NCI-H2227 (cell line): ENCODE data around the gene TMOD4.

ENCODE experiments used
- DNase-seq: peaks from one replicate; lab custom pipeline; 2025; ENCODE audit not compliant: unreplicated experiment; lab: John Stamatoyannopoulos, UW

The TMOD4 gene

DNA sequence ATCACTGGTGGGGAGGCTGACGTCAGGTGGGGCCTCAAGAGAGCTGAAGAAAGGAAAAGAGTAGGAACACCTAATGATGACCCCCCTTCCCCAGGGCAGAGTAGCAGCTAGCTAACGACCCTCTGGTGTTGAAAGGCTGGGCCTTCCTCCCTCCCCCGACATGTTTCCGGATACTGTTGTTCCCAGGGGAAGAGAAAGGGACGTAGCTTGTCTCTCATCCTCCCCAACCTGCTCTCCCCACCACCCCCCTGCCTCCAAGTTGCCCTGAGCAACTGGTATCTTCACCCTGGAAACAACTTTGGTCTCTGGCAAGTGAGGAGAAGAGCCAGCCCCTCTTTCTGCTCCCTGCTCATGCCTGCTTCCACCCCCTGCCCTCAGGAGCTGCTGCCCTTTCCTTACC lies 31.8 kb downstream of the TMOD4 start:
- no peak for DNase-seq

DNA sequence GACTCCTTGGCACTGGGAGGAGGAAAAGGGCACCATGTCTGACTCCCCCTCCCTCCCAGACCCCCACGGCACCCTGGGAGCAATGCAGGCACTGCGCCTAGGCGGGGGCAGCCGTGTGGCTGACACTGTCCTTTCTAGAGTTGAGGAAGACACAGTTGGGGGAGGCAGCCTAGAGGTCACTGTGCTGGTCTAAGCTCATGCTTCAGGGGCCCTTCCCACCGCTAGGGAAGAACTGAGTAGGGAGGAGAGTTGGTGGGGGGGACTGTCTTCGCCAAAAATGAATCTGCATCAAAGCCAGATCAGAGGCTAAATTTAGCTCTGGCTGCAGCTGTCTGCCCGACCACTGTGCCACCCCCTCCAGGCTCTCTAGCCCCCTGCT lies 32.7 kb downstream of the TMOD4 start:
- DNase-seq = no peak

DNA sequence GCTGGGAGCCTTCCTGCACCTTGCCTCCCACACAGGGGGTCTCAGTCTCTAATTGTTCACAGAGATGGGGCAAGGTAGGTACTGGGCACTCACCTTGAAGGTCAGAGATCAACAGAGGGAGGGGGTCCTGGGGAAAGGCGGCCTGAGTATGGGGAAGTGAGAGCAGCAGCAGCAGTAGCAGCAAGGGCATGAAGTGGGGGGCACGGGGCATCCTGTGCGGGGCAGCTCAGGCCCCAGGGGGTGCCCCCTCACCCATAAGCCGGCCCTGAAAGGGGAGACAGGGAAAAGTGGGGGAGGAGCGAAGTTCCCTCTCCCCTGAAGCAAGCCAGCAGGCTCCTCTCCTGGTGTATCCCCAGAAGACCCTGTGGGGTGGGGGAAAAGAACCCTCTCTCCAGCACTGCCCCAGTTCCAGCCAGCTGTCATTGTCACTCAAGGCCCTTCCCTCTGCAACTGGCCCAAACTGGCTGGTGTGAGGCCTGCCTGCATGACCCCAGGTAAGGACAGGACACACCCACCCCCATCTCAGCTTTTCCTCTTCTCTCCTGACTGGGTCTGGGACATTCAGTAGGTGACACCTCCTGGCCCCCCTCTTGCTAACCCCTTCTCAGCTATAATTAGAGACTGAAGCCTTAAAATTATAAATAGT lies 33.2 kb downstream of the TMOD4 start:
- no peak for DNase-seq

DNA sequence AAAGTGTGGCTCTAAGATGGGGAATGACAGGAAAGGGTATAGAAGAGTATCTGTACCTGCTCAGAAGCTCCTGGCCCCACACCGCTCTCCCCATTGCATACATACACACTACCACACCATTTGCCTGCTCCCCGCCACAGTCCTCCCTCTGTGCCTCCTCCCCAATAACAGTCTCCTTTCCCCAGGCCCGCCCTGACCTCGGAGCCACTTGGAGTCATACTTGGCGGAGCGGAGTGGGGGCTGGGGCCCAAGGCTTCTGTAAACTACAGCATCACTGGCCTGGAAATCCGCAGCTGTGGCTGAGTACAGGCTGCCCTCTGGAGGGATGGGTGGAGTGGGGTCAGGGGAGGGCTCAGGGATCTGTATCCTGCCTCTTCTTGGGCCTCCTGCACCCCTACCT lies 38.0 kb downstream of the TMOD4 start:
- no peak for DNase-seq

DNA sequence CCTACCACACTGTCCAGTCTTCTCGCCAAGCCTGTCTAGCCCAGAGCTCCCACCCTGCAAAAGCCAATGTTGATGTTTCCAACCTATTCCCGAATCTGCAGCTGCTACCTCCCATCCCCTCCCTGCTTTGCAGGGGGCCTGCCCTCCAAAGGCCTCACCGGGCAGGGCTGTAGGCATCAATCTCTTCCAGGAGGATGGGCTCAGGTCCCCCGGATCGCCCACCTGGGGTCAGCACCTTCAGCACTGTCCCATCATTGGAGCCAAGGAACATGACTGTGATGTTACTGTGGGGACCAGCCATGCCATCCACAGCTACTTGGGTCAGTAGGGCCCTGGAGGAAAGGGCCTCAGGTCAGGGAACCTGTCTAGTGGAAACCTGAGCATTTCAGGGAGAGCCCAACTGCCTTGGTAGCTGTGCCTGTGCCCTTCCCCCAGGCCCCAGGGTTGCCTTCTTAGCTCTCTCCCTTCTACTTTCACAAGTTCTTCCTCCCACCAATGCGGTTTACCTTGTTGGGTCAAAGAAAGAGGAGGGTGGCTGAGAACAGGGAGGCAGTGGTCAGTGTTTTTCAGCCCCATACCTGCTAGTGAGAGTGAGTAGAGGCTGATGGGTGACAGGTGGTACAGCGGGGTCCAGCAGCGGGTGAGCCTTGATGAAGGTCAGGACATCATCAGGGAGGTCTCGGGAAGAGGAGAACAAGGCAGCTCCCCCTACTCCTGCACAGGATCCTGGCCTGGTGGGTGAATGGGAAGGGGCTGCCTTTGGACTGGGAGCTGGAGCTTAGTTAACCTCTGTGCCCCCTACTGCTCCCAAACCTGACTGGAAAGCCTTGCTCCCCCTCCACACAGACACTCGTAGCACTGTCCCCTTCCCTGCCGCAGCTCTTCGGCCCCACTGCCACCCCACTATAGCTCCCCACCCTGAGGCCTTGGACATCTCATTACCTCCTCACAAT lies 40.1 kb downstream of the TMOD4 start:
- no peak for DNase-seq

DNA sequence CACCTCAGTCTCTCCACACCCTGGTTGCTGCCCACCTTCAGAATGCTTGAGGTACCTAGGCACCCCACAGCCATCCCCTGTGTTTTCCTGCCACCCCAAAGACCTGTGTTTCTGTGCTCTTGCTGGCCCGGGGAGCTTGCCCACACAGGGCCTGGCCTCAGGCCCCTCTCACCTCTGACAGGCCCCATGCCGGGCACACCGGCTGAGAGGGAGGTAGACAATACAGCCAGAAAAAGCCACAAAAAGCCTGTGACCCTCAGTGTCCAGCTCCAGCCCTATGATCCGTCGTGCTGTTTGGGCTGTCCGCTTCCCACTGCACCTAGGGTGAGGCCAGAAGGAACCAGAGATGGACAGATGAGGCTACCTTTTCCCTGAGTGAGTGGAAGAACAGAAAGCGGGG lies 40.8 kb downstream of the TMOD4 start:
- no peak for DNase-seq

DNA sequence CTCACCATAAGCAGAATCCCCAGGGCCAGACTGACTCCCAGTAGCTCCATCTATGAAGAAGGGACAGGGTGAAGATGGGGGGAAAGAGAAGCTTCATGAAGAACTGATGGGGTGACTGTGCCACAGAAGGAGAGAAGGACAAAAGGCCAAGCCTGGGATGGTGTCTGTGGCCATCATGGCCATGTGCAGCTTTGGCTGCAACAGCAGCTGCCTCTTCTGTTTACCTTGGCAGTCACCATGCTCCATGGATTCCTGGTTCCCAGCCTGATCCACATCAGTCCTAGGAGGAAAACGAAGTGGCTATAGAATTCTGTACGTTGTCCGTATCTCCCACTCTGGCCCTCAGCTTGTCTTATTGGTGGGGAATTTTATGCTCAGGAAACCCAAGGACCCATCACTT lies 41.4 kb downstream of the TMOD4 start:
- DNase-seq = no peak

DNA sequence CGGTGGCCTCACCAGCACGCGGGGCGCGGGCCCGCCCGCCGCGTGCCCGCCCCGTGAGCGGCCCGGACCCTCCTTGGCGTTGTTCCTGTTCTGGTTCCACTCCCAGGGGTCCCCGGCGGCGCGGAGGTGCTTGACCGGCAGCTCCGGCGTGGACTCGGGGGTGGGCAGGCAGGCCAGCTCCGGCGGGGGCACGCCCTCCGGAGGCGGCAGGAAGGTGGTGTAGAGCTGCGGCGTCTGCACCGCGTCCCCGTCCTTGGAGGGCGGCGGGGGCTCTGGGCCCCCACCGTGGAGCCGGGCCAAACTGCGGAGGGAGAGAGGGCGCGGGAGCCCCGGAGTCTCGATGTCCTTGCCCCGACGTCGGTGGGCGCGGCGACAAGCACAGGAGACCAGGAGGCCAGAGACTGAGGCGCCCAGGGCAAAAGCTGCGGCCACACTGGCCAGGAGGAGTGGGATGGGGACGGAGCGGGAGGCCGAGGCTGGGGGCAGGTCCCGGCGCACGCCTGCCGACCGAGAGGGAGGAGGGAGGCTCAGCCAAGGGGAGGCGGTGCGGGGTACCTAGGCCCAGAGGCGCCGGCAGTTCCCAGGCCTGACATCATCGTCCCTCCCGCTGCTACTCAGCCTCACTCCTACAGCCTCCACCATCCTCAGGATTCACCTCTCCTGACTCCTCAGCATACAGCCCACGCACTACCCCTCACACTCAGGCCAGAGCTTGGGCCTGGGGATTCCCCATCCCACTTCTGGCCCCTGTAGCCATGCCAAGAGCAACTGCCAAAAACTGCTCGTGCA lies 42.6 kb downstream of the TMOD4 start:
- no peak for DNase-seq

DNA sequence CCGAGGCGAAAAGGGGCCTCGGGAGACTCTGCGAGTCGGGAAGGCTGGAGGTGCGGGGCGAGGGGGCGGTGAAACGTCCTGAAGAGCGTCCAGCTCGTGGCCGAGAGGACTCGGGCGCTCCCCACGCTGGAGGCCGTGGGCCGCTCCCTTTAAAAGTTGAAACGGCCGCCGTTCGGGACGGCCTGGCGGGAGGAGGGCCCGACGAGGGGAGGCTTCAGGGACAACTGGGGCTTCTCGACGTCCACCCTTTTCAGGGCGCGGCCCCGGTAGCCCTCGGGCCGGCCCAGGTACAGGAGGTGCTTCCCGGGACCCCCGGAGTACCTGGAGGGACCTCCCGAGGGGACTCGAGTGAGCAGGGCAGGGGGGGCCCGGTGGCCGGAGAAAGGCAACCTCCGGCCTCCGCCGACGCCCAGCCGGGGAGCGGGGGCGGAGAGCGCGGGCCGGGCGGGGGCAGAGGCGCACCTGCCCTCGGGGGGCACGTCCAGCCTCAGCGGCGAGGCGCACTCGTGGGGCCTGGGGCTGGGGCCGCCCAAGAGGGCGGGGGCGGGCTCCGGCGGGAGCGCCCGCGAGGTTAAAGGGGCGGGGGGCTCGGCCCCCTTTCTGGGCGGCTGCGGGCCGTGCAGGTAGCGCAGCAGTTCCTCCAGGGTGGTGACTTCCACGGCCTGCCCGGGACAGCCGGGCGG lies 43.3 kb downstream of the TMOD4 start:
- no peak for DNase-seq

DNA sequence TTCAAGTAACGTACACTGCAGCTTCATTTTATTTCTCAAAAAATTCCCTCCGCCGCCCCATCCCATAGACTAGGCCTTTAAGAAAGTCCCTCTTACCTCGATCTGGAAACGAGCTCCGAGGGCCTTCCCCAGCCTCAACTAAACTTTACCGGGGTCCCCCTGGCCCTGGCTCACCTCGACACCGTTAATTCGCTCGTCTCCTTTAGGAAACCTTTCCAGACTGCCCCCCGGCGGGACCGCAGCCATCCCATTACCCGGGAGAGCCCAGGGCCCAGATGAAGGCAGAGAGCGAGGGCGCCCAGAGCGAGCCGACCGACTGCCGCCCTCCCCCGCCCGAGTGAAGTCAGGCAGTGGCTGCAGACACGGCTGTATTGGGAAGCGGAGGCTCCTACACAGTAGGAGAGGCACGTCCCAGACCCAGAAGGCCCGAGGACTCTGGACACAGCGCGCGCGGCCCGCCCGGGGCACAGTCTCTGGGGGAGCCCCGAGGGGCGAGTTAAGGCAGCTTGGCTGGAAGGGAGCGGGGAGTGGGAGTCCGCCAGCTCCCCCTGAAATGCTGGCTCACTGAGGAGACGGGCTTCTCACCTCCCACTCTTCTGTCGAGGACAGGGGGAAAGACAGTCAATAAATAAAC lies 44.0 kb downstream of the TMOD4 start:
- no peak for DNase-seq

DNA sequence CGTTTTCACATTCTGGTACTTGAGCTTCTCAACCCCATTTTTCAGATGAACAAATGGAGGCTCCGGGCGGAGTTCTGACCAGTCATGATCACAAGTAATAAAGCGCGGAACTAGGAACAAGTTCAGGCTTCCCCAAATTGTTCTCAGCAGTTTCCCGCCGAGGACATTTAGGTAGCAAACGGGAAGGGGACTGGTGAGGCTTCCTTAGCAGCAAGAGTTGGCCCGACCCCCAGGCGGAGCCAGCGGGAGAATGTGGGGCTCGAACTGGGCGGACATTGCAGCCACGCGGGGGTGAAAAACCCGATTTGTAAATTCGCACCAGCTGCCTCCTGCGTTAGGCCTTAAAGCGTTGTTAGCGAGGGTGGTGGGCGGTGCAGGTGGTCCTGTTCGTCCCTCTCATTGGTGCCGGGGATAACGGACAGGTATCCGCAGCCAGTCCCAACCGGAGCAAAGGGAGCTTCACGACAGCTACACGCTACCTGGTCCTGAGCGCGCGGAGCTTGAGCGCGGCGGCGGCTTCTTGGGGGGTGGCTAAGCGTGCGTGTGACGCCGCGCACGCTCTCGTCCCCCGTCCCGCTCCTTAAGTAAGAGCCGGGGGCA lies 44.7 kb downstream of the TMOD4 start:
- peak; percentile 75 for DNase-seq

DNA sequence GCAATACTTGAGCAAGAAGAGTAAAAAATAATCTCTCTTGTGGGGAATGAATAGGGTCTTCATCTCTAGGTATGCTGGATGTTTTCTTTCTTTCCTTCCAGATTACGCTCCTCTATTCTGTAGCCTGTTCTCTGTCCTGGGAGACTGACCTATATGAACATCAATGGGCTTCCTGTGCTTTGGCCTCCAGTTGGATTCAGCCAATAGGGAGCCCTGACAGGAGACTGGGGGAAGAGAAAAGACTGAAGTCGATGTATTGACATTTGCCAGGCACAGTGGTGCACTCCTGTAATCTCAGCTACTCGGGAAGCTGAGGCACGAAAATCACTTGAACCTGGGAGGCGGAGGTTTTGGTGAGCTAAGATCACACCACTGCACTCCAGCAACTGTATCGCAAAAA lies 47.0 kb downstream of the TMOD4 start:
- DNase-seq = no peak

DNA sequence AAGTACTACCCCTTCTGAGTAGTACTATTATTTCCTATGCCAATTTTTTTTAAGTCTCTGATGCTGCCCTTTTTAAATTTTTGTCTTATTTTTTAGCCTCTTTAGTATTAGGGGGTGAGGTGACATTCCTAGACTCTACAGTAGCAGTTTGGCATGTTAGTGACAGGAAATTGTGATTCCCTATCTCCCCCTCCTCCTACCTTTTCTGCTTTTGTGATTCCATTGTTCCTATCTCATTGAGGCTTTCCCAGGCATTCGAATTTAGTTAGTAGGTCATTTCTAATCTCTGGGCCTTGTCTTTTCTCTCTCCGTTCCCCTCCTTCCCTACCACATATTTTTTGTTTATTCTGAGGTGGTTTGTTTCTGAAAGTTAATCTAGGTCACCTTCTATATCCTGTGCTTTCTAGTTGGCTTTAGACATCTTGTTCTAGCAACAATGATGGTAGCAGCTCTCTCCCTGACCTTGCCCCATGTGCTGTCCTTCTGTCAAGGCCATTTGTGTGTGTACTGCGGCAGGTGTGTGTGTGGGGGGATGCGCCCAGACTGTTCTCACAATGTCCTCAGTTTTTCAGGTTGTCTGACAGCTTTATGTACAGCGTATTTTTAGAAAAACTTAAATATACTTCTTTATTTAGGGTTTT lies 50.9 kb downstream of the TMOD4 start:
- no peak for DNase-seq
